ENCODE data around the gene GTF2IRD1.
"Not testable (repeated sequence)": the region's sequence is repeated elsewhere in the genome, so short reads cannot be mapped to it uniquely, and the experiment has no call there.

Gene GTF2IRD1

DNA sequence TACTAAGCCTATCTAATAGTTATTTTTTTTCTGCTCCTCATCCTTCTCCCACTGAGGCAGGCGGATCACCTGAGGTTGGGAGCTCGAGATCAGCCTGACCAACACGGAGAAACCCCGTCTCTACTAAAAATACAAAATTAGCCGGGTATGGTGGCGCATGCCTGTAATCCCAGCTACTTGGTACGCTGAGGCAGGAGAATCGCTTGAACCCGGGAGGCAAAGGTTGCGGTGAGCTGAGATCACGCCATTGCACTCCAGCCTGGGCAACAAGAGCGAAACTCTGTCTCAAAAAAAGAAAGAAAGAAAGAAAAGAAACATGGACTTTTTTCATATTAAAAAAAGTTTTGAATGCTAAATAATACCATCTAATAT, 197.4 kb downstream of the GTF2IRD1 start:
- not testable (repeated sequence) for DNase-seq
- intact Hi-C loops (cut with DNase I): loop anchor here (10.0 kb wide), 1 partner anchor 196 kb away; the partner anchor contains the start of gene GTF2IRD1

Measured in head of caudate nucleus (tissue), 42 donors.